Right lobe of liver (tissue), 4 donors: ENCODE results near the gene LDB2.

Experiments used
- POLR2A ChIP-seq: fragments of 450-650 bp; IDR thresholded peaks from one replicate; pipeline ENCODE4 v1.6.1; 2017; ENCODE audit warnings: antibody characterized with exemption, mild to moderate bottlenecking
- TF ChIP-seq, protein P1 (sequence below), 4 donors: fragments of 200-600 bp in 3 of 4; fragments of 450-650 bp in 1 of 4; IDR thresholded peaks; one replicate each; pipeline versions ENCODE4 v1.5.1 to v1.8.0; 2016 to 2022; ENCODE audit warnings: antibody characterized with exemption in 4 of 4, mild to moderate bottlenecking in 2 of 4
- donor health status: DM: no; HTN: no; CAD: no.
- donor health status: DM: no; HTN: no; CAD: no.
- donor health status: DM: no; HTN: yes; CAD: no.

DNA sequence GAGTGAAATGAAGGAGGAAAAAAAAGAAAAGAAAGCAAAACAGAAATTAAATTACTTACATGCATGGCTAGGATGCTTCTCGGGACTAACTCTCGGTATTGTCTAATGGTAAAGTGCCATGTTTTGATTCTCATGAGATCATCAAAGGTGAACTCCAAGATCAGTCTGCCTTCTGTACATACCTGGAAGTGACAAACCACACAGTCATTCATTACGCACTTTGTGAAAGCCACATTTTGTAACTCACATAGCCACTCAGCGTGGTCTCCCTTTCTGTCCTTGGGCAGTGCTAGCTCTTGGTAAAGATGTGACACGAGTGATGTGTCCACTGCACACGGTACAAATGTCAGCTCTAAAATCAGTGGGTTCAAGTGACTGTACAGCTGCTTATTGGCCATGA is 309.8 kb downstream of the LDB2 start:
- TF ChIP-seq, protein P1, sequence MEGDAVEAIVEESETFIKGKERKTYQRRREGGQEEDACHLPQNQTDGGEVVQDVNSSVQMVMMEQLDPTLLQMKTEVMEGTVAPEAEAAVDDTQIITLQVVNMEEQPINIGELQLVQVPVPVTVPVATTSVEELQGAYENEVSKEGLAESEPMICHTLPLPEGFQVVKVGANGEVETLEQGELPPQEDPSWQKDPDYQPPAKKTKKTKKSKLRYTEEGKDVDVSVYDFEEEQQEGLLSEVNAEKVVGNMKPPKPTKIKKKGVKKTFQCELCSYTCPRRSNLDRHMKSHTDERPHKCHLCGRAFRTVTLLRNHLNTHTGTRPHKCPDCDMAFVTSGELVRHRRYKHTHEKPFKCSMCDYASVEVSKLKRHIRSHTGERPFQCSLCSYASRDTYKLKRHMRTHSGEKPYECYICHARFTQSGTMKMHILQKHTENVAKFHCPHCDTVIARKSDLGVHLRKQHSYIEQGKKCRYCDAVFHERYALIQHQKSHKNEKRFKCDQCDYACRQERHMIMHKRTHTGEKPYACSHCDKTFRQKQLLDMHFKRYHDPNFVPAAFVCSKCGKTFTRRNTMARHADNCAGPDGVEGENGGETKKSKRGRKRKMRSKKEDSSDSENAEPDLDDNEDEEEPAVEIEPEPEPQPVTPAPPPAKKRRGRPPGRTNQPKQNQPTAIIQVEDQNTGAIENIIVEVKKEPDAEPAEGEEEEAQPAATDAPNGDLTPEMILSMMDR (IDR thresholded peaks at IDR 0.05), result no peak
- TF ChIP-seq POLR2A, result no peak
